Activated gamma-delta T cell treated with anti-CD3 and anti-CD28 coated beads, Interleukin-2, amount 50 U/mL, for 16 hours (primary cell): Measurements from ENCODE around the gene ANO4.
"Not testable (repeated sequence)": the region's sequence is repeated elsewhere in the genome, so short reads cannot be mapped to it uniquely, and the experiment has no call there.

Experiments used
- DNase-seq: peaks from one replicate; pipeline ENCODE4 v3.0.0-alpha.2; 2020; ENCODE audit warnings: low read depth

ANO4 gene

DNA sequence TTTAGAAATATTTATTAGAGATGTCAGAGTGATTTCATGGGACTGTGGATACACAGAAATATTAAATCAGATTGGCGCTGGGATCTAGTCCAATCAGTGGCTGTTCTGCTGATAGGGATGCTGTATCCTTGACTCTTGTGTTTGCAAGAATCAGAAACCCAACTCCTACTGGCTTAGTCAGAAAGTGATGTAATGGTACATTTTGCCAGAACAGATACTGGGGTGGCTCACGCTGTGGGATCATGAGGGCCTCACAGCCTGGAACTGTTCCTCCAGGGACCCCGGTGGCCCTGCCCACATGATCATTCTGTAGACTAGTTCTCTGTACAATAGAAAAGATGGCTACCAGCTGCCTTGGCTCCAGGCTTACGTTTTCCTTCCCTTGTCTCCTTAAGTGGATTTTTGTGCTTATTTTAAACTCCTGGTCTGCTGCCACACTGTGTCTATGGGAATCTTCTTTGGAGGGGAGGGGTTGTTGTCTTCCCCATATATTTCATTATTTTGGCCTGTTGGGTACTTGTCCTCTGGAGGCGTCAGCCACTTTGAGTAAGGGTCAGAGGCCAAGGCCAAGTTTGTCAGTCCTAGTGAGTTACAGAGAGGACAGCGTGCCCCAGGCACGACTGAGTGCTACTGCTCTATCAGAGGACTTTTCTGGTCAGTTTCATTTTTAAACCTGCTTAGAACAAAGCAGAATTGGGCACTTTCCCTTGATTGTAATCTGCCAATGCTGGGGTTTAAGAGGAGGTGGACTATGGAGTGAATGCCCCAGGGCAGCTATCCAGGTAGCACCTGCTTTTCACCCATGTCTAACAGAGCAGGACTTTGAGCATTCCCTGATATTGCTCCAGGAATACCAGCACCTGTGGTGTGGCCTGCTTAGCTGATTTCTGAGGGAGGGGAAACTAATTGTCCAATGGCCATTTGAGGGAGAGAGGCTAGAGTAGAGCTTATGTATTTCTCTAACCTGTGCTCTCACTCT lies 251.2 kb downstream of the ANO4 start:
- no peak for DNase-seq

DNA sequence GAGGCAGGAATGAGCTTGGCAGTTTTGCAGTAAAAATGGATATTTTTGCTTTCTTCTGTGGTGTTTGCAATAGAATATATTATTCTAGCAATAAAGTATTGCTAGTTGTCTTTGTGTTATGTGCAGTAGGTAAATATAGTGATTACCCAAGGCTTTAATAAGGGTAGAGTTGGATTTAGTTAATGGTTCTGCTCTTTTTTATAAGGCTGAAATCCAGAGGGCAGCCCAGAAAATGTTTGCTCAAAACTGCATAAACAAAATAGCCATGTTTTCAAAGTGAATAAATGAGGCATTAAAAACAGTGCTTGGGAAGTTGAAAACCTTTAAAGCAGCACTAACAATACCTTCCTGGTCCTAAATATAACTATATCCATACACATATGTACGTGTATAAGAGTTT lies 253.1 kb downstream of the ANO4 start:
- no peak for DNase-seq

DNA sequence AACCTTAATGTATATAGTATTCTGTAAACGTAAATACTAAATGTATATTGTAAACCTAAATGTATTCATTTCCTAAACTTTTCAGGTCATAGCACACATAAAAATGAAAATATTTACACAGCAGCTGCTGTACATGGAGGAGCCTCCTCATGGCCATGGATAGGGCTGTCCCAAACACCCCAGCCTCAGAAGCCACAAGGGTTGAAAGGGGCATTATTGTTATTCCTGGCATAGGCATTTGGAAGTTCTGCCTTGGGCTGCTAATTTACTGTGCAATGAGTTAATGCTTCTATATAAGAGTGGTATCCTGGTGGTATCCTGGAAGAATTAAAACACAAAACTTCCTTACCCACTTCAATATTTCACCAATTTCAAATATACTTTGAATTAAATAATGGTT lies 256.1 kb downstream of the ANO4 start:
- DNase-seq = no peak

DNA sequence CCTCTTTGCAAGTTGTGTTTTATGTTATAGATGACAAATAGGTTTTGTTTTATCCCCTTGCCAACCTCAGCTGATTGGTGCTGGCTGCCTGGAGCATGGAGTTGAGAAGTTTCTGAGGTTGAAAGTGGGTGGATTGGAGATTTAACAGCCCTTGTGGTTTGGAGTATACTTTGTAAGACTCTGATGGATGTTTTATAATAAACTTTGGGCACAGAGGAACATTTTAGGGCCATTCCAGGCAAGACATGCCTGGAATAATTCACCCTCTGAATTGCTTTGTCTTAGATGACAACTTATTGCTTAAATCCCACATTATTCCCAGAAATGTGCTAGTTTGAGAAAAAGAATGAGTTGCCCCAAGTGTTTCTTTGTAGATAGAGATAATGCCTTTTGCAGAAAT lies 256.6 kb downstream of the ANO4 start:
- DNase-seq = no peak

DNA sequence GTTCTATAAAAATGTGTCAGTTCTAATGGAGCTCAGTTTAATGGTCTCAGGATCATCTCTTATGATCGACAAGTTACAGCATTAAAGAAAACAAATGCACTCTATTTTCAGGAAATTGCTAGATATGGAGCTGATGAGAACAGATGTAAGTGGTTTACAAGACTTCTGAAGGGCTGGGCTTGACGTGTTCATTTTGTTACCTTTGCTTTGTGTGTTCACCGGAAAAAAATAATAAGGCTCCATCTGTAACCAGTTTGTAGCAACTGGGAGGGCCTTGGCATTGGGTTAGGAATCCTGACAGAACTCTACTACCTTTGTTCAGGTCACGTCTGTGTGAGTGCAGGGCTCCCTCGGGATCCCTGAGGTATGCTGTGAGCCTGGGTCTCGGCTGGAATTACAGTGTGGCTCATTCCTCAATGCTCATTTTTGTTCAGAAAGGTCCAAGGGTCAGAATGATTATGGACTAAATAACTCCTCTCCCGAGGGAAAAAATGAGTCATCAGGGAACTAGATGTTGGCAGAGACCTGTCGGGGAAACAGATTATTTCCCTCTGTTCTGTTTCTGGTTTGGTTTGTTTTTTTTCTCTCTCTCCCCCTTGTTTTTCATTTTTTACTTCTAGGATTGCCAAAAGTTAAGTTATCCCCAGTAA lies 257.4 kb downstream of the ANO4 start:
- no peak for DNase-seq

DNA sequence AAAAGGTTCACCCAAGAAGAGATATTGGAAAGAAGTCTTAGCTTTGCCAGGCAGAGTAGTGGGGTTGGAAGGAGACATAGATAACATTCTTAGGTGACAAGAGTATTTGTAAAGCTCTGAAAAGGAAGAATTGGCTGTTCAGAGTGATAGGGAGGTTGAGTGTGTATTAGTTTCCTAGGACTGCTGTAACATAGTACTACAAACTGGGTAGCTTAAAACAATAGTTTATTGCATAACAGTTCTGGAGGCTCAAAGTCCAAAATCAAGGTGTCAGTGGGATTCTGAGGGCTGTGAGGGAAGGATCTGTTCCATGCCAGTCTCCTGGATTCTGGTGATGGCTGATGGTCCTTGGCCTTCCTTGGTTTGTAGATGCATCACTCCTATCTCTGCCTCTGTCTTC lies 258.6 kb downstream of the ANO4 start:
- no peak for DNase-seq

DNA sequence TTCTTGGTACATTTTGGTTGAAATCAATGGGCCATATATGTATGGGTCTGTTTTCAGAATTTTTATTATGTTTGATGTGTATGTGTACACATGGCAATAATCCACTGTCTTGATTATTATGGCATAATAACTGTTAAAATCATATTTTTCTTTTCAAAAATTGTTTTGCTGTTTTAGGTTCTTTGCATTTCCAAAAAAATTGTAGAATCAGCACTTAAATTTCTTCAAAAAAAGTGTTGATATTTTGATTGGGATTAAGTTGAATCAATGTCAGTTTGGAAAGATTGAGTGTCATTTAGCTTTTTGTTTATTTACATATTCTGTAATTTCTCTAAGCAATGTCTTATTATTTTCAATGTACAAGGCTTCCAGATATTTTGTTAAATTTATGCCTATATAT lies 261.4 kb downstream of the ANO4 start:
- DNase-seq = no peak

DNA sequence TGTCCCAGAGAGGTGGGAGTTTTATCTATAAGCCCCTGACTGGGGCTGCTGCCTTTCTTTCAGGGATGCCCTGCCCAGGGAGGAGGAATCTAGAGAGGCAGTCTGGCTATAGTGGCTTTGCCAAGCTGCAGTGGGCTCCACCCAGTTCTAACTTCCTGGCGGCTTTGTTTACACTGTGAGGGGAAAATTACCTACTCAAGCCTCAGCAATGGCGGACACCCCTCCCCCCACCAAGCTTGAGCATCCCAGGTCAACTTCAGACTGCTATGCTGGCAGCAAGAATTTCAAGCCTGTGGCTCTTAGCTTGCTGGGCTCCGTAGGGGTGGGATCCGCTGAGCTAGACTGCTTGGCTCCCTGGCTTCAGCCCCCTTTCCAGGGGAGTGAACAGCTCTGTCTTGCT lies 267.9 kb downstream of the ANO4 start:
- DNase-seq = not testable (repeated sequence)

DNA sequence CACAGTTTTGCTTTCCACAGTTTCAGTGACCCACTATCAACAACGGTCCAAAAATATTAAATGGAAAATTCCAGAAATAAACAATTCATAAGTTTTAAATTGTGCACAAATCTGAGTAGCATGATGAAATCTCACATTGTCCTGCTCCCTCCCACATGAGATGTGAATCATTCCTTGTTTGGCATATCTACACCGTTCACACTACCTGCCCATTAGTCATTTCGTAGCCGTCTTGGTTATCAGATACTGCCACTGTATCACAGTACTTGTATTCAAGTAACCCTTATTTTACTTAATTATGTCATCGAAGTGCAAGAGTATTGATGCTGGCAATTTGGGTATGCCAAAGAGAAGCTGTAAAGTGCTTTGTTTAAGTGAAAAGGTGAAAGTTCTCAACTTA lies 270.1 kb downstream of the ANO4 start:
- DNase-seq = no peak

DNA sequence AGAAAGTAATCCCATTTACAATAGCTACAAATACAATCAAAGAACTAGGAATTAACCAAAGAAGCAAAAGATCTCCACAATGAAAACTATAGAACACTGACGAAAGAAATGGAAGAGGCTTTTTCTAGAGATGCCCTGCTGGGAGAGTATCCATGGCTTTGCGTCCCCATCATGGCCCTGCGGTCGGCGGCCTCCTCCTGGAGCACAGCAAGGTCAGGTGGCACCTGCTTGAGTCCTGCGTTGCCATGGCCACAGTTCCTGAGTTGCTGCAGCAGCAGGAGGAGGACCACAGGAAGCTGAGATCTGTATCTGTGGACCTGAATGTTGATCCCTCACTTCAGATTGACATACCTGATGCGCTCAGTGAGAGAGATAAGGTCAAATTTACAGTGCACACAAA lies 271.9 kb downstream of the ANO4 start:
- DNase-seq = no peak

DNA sequence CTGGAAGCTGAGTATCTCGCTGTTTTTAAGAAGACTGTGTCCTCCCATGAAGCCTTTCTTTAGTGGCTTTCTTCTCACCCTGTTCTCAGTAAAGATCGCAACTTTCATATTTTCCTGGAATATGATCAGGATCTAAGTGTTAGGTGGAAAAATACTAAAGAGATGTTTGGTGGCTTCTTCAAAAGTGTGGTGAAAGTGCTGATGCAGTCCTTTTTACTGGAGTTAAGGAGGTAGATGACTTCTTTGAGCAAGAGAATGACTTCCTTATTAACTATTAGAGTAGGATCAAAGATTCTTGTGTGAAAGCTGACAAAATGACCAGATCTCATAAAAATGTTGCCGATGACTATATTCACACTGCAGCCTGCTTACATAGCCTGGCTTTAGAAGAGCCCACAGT lies 273.8 kb downstream of the ANO4 start:
- no peak for DNase-seq

DNA sequence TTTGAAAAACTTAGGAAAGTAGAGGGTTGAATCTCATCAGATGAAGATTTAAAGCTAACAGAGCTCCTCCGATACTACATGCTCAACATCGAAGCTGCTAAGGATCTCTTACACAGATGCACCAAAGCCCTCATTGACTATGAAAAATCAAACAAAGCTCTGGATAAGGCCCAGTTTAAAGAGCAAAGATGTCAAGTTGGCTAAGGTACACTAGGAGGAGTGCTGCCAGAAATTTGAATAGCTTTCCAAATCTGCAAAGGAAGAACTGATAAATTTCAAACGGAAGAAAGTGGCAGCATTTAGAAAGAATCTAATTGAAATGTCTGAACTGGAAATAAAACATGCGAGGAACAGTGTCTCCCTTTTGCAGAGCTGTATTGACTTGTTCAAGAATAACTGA lies 274.3 kb downstream of the ANO4 start:
- DNase-seq = no peak

DNA sequence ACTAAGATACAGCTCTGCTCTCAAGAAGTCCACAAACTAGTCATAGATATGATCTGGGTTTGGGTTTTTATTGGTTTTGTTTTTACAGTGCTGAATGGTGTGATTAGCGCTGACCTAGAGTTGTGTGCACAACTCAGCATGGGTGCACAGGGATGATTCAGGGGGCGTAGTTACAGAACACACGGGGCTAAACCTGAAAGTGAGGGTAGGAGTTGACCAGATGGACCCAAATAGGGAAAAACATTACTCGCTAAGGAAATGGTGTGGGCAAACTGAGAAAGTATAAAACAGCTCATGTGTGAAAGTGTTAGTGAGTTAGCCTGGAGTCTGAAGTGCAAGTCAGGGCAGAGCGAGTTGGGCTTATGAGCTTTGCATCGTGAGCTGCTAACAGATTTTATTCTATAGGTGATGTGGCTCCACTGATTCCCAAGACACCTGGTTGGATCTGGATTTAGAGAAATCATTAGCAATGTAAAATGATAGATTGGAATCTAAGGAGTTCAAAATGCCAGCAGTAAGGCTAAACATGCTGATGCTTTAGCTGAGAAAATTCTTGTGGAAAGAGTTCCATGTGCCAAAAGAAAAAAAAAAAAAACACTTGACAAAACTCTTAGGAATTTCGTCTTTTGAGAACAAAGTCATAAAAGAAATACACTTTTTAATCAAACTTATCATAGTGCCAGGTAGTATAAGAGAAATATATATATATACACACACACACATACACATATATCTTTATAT lies 280.5 kb downstream of the ANO4 start:
- DNase-seq = no peak

DNA sequence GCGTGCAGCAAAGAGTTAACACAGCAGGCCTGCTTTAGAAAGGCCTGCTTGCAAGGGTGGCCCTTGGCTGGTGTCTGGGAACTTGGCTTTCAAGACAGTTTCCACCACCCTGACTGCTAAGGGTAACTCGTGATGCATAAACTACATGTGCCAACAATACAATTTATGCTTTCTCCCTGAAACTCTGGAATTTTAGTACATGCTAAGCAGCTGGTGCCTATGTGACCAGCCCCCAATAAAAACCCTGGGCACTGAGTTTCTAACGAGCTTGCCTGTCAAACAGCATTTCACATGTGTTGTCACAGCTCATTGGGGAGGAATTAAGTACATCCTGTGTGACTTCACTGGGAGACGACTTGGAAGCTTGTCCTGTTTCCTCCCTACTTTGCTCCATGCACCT lies 282.3 kb downstream of the ANO4 start:
- DNase-seq = no peak

DNA sequence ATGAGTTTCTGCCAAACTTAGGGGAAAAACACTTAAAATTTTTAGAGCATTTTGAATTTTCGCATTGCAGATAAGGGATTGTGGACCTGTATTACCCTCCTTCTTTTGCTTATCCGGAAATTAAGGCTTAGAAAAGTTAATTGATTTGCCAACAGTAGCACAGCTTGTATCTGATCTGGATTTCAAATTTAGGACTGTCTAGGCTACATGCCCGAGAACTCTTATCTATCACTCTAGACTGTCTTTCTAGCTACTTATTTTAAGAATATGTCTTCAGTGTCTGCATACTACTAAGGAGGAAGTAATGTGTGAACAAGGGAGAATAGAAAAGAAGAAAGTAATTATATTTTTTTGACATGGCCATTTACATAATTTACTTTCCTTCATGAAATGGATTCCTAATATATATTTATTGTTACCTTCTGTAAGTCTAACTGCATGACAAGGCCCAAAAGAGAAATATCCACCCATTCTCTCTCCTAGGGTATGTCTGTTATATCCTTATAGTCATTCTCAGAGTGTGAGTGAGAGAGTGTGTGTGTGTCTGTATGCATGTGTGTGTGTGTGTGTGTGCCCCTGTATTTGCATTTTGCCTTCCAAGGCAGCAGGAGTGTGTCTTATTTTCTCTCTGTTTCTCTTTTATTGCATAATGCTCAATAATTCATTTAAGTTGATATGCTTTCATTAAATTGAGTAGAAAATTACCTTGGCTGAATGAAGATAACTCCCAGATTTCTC lies 283.4 kb downstream of the ANO4 start:
- no peak for DNase-seq

DNA sequence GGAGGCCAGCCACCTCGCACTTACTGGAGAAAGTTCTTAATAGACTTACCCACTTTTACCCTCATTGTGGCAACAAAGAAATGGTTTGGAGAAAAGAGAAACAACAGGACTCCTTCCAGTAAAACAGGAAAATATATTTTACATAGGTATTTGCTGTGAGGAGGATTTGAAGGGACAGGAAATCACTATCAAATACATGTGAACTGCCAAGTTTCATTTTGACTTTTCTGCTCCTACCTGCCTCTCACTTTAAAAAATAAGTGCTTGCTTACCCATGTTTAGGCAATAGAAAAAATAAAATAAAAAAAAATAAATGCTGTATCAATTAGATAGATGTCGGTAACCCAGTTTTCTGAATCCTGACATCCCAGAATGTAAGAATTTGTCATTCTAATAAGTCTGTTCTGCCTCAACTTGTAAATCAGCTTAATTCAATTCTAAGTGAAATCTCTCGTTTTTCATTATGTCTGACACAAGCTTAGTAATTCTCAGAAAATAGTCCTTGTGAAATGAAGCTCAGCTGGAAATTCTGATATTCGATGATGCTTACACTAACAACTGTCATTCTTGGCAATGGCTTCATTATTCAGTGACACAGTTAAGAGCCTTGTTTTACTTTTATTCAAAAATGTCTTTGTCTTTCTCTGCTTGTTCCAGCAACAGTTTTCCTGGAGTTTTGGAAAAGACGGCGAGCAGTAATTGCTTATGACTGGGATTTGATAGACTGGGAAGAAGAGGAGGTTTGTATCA lies 284.1 kb downstream of the ANO4 start:
- no peak for DNase-seq

DNA sequence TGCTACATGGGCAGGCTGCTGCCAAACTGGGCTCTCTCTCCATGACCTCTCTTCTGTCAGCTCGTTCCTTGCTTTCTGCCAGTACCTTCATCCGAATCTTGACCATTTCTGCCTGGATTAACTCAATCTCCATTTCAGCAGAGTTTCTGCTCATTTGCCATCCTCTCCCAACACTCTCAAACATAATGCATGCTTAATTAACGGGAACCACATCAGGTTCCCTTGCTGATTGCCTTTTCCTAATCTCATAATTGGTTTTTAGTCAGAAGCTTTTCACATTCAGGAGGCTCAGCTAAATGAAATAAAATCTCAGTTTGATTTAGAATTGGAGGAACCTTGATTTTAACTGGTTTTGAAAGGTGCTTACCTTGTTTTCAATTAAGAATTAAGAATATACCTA lies 288.1 kb downstream of the ANO4 start:
- no peak for DNase-seq

DNA sequence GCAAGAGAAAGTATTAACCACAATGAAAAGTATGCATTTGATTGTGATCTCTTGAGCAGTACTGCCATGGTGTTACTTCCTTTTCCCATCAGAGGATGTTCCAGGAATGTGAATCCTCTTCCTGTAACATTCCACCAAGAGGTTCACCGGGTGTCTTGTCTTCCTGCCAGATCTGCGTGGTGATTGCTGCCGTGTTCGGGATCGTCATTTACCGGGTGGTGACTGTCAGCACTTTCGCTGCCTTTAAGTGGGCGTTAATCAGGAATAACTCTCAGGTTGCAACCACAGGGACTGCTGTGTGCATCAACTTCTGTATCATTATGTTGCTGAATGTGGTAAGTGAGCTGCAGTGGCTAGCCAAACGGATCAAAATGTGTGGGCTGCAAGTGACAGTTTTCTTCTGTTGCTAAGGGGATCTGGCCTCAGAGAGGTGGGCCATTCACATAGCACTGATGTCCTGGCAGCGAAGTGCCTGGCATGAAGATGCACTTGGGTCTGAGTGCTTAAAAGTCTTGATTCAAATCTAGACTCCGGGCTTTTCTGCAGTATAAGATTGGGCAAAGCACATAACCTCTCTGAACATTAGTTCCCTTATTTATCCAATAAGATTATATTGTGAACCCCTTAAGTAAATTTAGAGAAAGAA lies 292.0 kb downstream of the ANO4 start:
- DNase-seq = no peak

DNA sequence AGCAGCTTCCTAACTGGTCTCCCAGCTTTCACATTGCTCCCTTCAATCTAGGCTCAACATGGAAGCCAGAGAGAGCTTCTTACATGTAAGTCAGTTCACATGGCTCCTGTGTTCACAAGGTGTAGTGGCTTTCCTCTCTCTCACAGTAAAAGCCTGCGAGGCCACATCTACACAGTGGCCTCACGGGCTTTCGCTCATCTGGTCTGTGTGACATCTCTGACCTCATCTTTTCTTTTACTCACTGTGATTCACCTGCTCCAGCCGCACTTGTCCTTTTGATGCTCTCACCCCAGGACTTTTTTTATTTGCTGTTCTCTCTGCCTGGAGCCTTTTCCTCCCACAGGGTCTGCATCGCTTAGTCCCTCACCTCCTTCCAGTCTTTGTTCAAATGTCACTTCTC lies 293.3 kb downstream of the ANO4 start:
- DNase-seq = no peak

DNA sequence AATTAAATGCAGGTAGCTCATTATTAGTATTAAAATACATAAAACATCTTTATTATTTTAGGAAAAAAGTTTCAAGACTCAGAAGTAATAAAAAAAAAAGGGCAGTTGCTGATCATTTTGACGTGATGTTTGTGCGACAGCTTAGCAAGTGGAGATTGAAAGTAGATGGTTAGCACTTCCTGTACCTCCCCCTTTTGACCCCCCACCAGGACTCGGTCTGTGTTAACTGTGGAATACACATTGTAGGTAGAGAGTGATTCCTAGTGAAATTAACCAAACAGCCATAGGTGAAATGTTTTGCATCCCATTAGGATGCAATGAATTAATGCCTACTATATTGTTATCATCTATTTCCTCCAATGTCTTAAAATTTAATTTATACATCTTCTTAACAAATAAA lies 294.7 kb downstream of the ANO4 start:
- no peak for DNase-seq

DNA sequence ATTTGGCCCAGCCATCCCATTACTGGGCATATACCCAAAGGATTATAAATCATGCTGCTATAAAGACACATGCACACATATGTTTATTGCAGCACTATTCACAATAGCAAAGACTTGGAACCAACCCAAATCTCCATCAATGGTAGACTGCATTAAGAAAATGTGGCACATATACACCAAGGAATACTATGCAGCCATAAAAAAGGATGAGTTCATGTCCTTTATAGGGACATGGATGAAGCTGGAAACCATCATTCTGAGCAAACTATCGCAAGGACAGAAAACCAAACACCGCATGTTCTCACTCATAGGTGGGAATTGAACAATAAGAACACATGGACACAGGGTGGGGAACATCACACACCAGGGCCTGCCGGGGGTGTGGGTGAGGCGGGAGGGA lies 295.6 kb downstream of the ANO4 start:
- DNase-seq = not testable (repeated sequence)
